ENCODE results near the gene STK36.

The STK36 gene

DNA sequence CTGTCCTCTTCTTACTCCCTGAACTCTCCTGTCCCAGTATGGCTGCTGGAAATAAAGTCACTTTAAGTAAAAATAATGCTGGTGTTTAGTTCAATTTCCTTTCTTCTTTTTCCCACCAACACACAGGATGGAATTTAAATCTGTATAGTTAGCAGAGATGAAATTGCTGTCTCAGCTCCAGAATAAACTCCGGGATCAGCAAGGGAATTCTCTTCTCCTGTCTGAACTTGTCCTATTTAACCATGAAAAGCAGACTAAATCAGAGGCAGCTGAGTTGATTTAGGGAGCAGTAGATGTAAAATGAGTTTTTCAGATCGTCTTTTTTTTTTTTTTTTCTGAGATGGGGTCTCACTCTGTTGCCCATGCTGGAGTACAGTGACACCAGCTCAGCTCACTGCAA lies 64.6 kb downstream of the STK36 start:
- no peak overlapping the region for H3K27ac ChIP-seq
- TF ChIP-seq, protein P1, sequence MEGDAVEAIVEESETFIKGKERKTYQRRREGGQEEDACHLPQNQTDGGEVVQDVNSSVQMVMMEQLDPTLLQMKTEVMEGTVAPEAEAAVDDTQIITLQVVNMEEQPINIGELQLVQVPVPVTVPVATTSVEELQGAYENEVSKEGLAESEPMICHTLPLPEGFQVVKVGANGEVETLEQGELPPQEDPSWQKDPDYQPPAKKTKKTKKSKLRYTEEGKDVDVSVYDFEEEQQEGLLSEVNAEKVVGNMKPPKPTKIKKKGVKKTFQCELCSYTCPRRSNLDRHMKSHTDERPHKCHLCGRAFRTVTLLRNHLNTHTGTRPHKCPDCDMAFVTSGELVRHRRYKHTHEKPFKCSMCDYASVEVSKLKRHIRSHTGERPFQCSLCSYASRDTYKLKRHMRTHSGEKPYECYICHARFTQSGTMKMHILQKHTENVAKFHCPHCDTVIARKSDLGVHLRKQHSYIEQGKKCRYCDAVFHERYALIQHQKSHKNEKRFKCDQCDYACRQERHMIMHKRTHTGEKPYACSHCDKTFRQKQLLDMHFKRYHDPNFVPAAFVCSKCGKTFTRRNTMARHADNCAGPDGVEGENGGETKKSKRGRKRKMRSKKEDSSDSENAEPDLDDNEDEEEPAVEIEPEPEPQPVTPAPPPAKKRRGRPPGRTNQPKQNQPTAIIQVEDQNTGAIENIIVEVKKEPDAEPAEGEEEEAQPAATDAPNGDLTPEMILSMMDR (conservative IDR thresholded peaks at IDR 0.05), result no peak
- TF ChIP-seq ZFX (IDR thresholded peaks at IDR 0.05), result no peak

DNA sequence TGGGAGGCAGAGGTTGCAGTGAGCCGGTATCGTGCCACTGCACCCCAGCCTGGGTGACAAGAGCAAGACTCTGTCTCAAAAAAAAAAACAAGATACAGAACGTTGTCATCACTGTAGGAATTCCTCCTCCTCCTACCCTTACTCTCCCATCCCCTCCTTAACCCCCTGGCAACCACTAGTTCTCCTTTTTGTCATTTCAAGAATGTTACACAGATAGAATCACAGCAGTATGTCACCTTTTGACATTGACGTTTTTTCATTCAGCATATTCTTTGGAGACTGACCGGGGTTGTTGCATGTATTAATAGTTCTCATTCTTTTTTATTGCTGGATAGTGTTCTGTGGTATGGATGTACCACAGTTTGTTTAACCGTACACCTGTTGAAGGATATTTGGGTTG lies 71.2 kb downstream of the STK36 start:
- TF ChIP-seq, protein P1 (conservative IDR thresholded peaks at IDR 0.05), result no peak
- TF ChIP-seq ZFX (IDR thresholded peaks at IDR 0.05), result no peak
- H3K27ac ChIP-seq, result no peak overlapping the region

DNA sequence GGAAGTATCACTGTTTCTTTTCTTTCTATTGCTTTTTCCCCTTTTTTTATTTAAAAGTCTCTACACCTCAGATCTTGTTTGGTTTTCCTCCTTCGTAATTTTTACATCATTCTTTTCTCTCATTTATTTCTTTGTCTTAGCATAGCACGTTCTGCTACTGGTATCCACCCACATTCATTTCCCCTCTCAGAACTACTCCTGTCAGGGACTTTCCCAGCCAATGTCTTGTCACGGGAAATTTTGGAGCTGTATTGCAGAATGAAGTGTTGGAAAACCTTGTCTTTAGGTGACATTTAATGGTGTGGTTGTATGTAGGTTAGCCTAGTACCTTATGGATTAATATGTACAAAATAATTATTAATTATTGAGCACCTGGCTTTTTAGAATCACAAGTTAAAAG lies 72.7 kb downstream of the STK36 start:
- TF ChIP-seq ZFX (IDR thresholded peaks at IDR 0.05), result no peak
- TF ChIP-seq, protein P1 (conservative IDR thresholded peaks at IDR 0.05), result no peak

DNA sequence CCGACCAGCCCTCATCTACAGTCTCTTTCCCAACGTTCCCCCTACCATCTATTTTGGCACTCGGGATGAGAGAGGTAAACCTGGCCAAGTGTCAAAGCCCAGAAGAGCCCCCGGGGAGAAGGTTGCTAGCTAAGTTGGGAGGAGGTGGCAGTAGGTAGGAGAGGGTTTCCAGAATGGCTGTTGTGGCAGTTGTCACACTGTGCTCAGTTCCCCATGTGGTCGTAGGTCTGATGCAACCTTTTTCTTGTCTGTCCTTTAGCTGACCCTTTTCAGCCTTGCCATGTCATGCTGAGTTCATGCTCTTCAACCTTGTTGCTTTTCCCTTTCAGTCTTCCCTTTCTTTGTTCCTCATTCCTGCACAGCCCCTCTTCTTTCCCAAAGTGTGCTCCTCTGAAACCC lies 73.3 kb downstream of the STK36 start:
- H3K27ac ChIP-seq, result no peak overlapping the region
- TF ChIP-seq ZFX (IDR thresholded peaks at IDR 0.05), result no peak
- TF ChIP-seq, protein P1 (conservative IDR thresholded peaks at IDR 0.05), result no peak

More for the DNA sequence above, 72.7 kb downstream of the STK36 start:
- H3K27ac ChIP-seq, result no peak overlapping the region

DNA sequence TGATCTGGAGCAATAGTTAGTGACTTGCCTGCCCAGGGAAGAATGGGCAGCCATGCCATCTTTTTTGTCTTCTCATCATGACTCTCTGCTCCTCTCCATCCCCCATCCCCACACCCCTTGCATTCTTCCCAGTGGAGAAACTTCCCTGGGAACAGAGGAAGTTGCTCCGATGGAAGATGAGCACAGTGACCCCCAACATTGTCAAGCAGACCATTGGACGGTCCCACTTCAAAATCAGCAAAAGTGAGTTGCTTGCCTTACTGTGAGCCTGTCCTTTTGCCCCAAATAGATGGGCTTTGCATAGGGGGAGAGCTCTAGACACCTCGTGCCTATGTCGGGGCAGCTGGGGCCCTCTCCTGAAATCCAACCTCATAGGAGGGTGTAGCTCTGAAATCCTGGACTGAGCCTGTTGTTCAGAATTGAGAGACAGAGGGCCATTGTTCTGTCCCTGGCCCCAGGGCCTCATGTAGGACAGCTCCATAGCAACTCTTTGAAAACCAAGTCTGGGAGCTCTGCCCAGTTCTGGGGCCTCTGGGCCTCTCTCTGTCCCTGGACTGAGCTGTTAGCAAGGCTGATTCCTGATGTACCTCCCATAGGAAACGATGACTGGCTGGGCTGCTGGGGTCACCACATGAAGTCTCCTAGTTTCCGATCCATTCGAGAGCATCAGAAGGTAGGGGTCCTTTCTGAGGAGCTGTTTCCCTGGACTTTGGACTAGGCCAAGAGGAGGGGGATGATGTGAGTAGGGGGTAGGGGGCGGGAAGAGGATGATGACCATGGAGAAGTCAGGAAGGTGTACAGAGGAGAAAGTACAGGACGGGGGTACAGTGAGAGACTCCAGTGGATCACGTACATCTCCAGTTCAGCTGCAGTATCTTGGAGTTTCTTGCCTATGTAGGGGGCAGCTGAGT lies 73.9 kb downstream of the STK36 start:
- TF ChIP-seq, protein P1 (conservative IDR thresholded peaks at IDR 0.05), result no peak
- TF ChIP-seq ZFX (IDR thresholded peaks at IDR 0.05), result no peak
- no peak overlapping the region for H3K27ac ChIP-seq

DNA sequence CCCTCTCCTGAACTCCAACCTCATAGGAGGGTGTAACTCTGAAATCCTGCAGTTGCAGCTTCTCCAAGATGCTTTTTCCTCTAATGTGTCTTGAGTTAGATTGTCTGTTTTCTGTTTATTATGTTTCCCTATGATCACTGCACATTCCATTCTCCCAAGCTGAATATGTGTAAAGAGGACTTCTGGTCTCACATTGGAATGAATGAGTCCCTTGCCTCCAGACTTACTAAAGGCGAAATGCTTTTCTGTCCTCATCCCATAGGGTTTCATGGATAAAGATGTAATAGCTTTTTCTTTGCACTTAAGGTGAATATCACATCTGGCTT lies 74.5 kb downstream of the STK36 start:
- H3K27ac ChIP-seq, result no peak overlapping the region
- no peak for TF ChIP-seq ZFX (IDR thresholded peaks at IDR 0.05)
- TF ChIP-seq, protein P1 (conservative IDR thresholded peaks at IDR 0.05), result no peak

DNA sequence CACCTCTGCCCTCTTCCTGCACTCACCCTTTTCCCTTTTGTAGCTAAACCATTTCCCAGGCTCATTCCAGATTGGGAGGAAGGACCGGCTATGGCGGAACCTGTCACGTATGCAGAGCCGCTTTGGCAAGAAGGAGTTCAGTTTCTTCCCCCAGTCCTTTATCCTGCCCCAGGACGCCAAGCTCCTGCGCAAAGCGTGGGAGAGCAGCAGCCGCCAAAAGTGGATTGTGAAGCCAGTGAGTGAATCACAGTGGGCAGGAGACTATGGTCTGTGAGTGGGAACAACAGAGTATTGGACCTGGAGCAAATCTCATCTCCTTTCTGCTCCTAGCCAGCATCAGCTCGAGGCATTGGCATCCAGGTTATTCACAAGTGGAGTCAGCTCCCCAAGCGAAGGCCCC lies 75.1 kb downstream of the STK36 start:
- no peak overlapping the region for H3K27ac ChIP-seq

More for the DNA sequence above, 75.1 kb downstream of the STK36 start:
- TF ChIP-seq ZFX (IDR thresholded peaks at IDR 0.05), result no peak
- TF ChIP-seq, protein P1 (conservative IDR thresholded peaks at IDR 0.05), result no peak
